Transverse colon (tissue), 4 donors: ENCODE data around the gene MPP2. TPM values are rescaled to one million over a fixed set of nuclear protein-coding genes. Genes with fewer than 3 reads are reported as not detected.

Experiments used
- DNase-seq: peaks from one replicate; pipeline ENCODE4 v3.0.0-alpha.2; 2019
- H3K27ac ChIP-seq, 4 donors: fragments of 200-600 bp; sonication (generic); 2 replicates each; pipeline ENCODE4 v1.5.1; 2016 to 2018; ENCODE audit warnings: inconsistent platforms in 4 of 4
- H3K27me3 ChIP-seq: fragments of 200-600 bp; sonication (generic); 2 replicates; pipeline ENCODE4 v1.5.1; 2017; ENCODE audit warnings: inconsistent platforms
- H3K36me3 ChIP-seq, 4 donors: fragments of 200-600 bp; sonication (generic); 2 replicates each; pipeline ENCODE4 v1.5.1; 2017 to 2019; ENCODE audit warnings: inconsistent platforms in 4 of 4
- H3K4me1 ChIP-seq, 4 donors: fragments of 200-600 bp; sonication (generic); 2 replicates each; pipeline ENCODE4 v1.5.1; 2017 to 2020; ENCODE audit warnings: inconsistent platforms in 4 of 4
- H3K4me3 ChIP-seq, 4 donors: fragments of 200-600 bp; sonication (generic); 1 replicate in 1 of 4; 2 replicates in 3 of 4; pipeline versions ENCODE4 v1.5.1 to v1.6.1; 2017 to 2019; ENCODE audit warnings: inconsistent platforms in 4 of 4
- H3K9me3 ChIP-seq, 2 donors: fragments of 200-600 bp; sonication (generic); 2 replicates each; pipeline ENCODE4 v1.5.1; 2017 to 2019; ENCODE audit warnings: inconsistent platforms in 2 of 2
- EP300 ChIP-seq: sonication (generic); formaldehyde crosslinking; IDR thresholded peaks from one replicate; pipeline ENCODE4 v1.6.1; 2017; ENCODE audit warnings: antibody characterized with exemption, low read depth
- POLR2A ChIP-seq: fragments of 450-650 bp; IDR thresholded peaks from one replicate; pipeline ENCODE4 v1.6.1; 2016; ENCODE audit warnings: antibody characterized with exemption, mild to moderate bottlenecking, moderate library complexity
- POLR2AphosphoS5 ChIP-seq, 3 donors: sonication (generic); formaldehyde crosslinking; IDR thresholded peaks; one replicate each; pipeline ENCODE4 v1.6.1; 2016; ENCODE audit warnings: antibody characterized with exemption in 3 of 3
- WGBS, 2 donors: methylation state at CpG; one replicate each; pipeline ENCODE4 v1.1.5; 2018; ENCODE audit warnings: low coverage in 1 of 2; 5-methylcytosine and 5-hydroxymethylcytosine counted together
- in situ Hi-C, 4 donors: fragments of 200-750 bp; cut with MboI; loops; one replicate each; pipeline versions ENCODE4 v1.15.0 to v1.15.1; 2017; ENCODE audit warnings: low sequenced_read_pairs in 3 of 4, low pct_ligation_motif_present in 1 of 4, low pct_unique_long_range_greater_than_20kb in 1 of 4
- intact Hi-C: fragments of 100-400 bp; cut with DNase I; formaldehyde crosslinking; loops from one replicate; pipeline ENCODE4 v1.15.1; 2023; ENCODE audit warnings: low total_unique reads
- total RNA-seq, 4 donors: library from RNA; depleted of rRNA; stranded (reverse); fragments of >200 nt; gene quantifications; one replicate each; pipeline ENCODE4 v1.1.0, GENCODE V29; 2016
- TF ChIP-seq, protein P1 (sequence below), 5 experiments: fragments of 200-600 bp in 3 of 5; fragments of 450-650 bp in 2 of 5; sonication (generic) in 3 of 5; IDR thresholded peaks; 1 replicate in 2 of 5; 2 replicates in 3 of 5; pipeline ENCODE4 v1.5.1; 2016 to 2017; ENCODE audit warnings: antibody characterized with exemption in 5 of 5, inconsistent platforms in 3 of 5, mild to moderate bottlenecking in 2 of 5, moderate library complexity in 1 of 5

Gene MPP2
- total RNA-seq, 4 donors from 2014 or later, result 3.4 to 4.9 (median 4.2) TPM

DNA sequence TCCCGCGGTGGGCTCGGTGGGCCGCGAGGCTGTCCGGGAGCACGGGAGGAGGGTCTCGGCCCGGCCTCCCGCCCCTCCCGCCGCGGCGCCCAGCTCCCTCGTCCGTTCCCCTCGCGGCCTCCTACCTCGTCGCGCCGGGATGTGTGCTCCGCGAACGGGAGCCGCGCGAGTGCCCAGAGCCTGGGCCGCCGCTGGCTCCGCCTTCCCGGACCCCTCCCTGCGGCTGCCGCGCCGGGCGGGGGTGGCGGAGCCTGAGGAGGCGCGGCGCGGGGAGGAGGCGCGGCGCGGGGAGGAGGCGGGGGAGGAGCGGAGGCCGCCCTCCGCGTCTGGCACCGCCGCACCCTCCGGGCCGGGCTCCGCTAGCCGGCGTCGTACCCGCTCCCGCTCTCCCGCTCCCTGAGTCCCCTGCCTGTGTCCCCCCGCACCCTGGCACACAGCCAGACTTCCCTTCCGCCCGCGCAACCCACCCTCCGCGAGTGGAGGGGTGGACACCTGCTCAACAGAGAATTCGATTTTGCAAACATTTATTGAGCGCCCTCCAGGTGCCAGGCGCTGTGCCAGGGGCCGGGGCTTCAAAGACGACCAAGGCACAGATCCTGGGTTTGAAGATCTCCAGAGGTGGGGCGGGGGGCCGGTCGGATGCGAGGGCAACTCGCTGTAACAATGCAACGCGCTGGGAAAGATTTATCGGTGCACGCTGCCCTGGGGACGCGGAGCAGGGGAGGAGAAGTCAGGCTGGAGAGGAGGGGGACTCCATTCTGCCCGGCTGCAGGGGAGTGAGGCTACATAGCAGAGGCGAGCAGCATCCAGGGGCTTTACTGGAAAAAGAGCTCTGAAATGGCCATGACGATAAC, 74.1 kb downstream of the MPP2 start, which contains the start of gene MPP3:
TSS of gene MPP3 (minus strand) at position 171 of the 854 bp plus-strand sequence. CDS start 1,240 bp downstream, outside the sequence.
- H3K27ac ChIP-seq, result peak within 1 kb of the TSS; percentile 23 to 77 (median 64)
- peaks cover 5 to 17% (median 11%) of the 10 kb centered on the region in 4 donors for H3K4me1 ChIP-seq
- no peaks in the 10 kb centered on the region for H3K36me3 ChIP-seq
- TF ChIP-seq POLR2A (peak; percentile 19), POLR2AphosphoS5 (IDR thresholded peaks at IDR 0.05) (peak; percentile 21 to 60 (median 52))
- TF ChIP-seq, protein P1, sequence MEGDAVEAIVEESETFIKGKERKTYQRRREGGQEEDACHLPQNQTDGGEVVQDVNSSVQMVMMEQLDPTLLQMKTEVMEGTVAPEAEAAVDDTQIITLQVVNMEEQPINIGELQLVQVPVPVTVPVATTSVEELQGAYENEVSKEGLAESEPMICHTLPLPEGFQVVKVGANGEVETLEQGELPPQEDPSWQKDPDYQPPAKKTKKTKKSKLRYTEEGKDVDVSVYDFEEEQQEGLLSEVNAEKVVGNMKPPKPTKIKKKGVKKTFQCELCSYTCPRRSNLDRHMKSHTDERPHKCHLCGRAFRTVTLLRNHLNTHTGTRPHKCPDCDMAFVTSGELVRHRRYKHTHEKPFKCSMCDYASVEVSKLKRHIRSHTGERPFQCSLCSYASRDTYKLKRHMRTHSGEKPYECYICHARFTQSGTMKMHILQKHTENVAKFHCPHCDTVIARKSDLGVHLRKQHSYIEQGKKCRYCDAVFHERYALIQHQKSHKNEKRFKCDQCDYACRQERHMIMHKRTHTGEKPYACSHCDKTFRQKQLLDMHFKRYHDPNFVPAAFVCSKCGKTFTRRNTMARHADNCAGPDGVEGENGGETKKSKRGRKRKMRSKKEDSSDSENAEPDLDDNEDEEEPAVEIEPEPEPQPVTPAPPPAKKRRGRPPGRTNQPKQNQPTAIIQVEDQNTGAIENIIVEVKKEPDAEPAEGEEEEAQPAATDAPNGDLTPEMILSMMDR (IDR thresholded peaks at IDR 0.05), result no peak
- 3% methylated on average over 57 of the region's 87 CpGs; no CpG with 5 or more reads in 1 of the 2 donors for whole genome bisulfite sequencing, 2 donors
- in situ Hi-C loops (no loop called here), intact Hi-C loops (loop anchor here (10.0 kb wide), 1 partner anchor 48 kb away; the partner anchor contains the start of gene CFAP97D1)
- H3K27me3 ChIP-seq, result peaks cover 4% of the 10 kb centered on the region
- peak within 1 kb of the TSS; percentile 45 to 80 (median 68) for H3K4me3 ChIP-seq
- no peaks in the 10 kb centered on the region for H3K9me3 ChIP-seq
- DNase-seq, result peak; percentile 80

DNA sequence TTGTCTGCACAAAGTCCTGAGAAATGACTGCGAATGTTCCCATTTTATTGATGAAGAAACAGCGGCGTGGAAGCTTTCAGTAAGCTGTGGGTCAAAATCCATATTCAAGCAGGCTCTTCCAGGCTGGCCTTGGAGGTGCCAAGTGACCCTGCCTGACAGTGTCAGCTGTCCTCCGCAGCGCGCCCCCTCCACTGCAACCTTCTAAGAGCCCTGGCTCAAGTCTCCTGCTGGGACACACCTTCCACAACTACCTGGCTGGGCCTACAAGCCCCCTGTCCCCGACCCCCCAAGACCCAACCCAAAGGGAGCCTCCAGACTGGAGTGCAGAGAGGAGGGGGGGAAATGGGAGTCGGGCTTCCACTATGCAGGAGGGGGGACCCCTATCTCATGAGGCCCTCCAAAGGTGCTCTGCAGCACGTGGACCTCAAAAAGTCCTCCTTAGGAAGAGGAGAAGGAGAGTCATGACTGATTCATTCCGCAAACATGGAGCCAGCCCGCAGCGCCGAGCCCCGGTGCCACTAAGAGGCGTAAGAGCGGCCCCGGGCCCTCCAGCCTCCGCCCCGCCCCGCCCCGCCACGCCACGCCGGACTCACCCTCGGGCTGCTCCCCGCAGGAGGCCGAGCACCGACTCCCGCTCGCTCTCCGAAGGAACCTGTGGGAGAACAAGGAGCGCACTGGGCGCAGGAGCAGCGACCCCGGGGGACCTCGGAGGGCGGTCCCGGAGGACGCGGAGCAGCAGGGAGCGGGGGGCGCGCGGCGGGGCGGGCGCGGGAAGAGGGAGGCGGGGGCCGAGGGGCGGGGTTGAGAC, 75.0 kb downstream of the MPP2 start:
- H3K4me3 ChIP-seq, result peak overlapping the region; percentile 45 to 80 (median 68)
- intact Hi-C loops (loop anchor here (10.0 kb wide), 1 partner anchor 48 kb away; the partner anchor contains the start of gene CFAP97D1), in situ Hi-C loops (no loop called here)
- peak; percentile 62 for DNase-seq
- H3K27ac ChIP-seq, result peak overlapping the region; percentile 23 to 77 (median 64)
- TF ChIP-seq, protein P1 (IDR thresholded peaks at IDR 0.05), result no peak
- TF ChIP-seq EP300 (no peak), POLR2AphosphoS5 (IDR thresholded peaks at IDR 0.05) (no peak), POLR2A (no peak)
- H3K4me1 ChIP-seq, result peaks cover 5 to 17% (median 11%) of the 10 kb centered on the region in 4 donors
- H3K36me3 ChIP-seq, result no peaks in the 10 kb centered on the region
- H3K9me3 ChIP-seq, result no peaks in the 10 kb centered on the region
- peaks cover 4% of the 10 kb centered on the region for H3K27me3 ChIP-seq
- WGBS, 2 donors, result 13% methylated on average over 44 of the region's 51 CpGs; no CpG with 5 or more reads in 1 of the 2 donors

- Histone ChIP-seq H3K4me1 (peaks cover 5 to 17% (median 11%) of the 10 kb centered on the region in 4 donors), H3K36me3 (no peaks in the 10 kb centered on the region), H3K9me3 (no peaks in the 10 kb centered on the region), H3K4me3 (no peak overlapping the region), H3K27ac (no peak overlapping the region), H3K27me3 (peaks cover 4% of the 10 kb centered on the region)
- 74% methylated on average over 8 of the region's 8 CpGs; no CpG with 5 or more reads in 1 of the 2 donors for WGBS, 2 donors
- in situ Hi-C loops, result no loop called here
- intact Hi-C loops, result loop anchor here (10.0 kb wide), 1 partner anchor 47 kb away; the partner anchor contains the start of gene CFAP97D1
- TF ChIP-seq POLR2AphosphoS5 (IDR thresholded peaks at IDR 0.05), result no peak
- TF ChIP-seq, protein P1 (IDR thresholded peaks at IDR 0.05), result no peak
- TF ChIP-seq POLR2A, result no peak
- no peak for TF ChIP-seq EP300
- DNase-seq, result no peak
Measured at GRCh38 chr17:43831633-43832032, 75.7 kb downstream of the MPP2 start.
